Keratinocyte (primary cell): ENCODE measurements around the gene PIGL.

ENCODE experiments used
- CTCF ChIP-seq, 3 experiments: IDR thresholded peaks in 1 of 3; conservative IDR thresholded peaks in 1 of 3; optimal IDR thresholded peaks in 1 of 3; 2 replicates in 2 of 3; 3 replicates in 1 of 3; pipeline versions ENCODE3 to v1.5.1; 2011; ENCODE audit warnings: low read length in 3 of 3, mild to moderate bottlenecking in 3 of 3, moderate library complexity in 2 of 3, control low read depth in 1 of 3, inconsistent platforms in 1 of 3; ENCODE audit not compliant: insufficient read depth in 2 of 3; ENCODE audit errors: extremely low read depth in 1 of 3
- EZH2 ChIP-seq: IDR thresholded peaks from one replicate; pipeline ENCODE4 v1.6.1; 2012; ENCODE audit warnings: inconsistent platforms, mild to moderate bottlenecking, low read length, moderate library complexity

GRCh38 chr17:16314859-16315258, 97.8 kb downstream of the PIGL start:
- TF ChIP-seq CTCF (optimal IDR thresholded peaks at IDR 0.05 in 1 of 3, IDR thresholded peaks at IDR 0.05 in 1 of 3, conservative IDR thresholded peaks at IDR 0.05 in 1 of 3; ENCODE audit: extremely low read depth in 1 of 3, insufficient read depth in 2 of 3, low read length in 3 of 3) (no peak), EZH2 (no peak)
